Measurements from ENCODE around the gene PCNP. TPM values are rescaled to one million over a fixed set of nuclear protein-coding genes. Genes with fewer than 3 reads are reported as not detected.

The PCNP gene
- polyA plus RNA-seq, 1 donor (not counting 4 experiments of a cell fraction or from before 2014, with no cell fraction given): 97.8 TPM

DNA sequence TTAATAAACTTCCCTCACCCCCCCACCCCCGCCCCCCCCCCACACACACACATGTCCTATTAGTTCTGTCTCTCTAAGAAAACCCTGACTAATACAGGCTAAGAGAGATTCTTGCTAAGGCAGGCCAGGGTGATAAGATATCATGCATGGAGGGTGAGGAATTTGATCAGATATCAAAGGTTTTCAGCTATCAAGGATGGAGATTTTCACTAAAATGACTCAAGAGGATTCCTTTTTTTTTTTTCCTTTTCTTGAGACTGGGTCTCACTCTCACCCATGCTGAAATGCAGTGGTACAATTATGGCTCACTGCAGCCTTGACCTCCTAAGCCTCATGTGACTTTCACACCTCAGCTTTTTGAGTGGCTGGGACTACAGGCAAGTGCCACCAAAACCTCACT lies 46.1 kb upstream of the PCNP start:
- H3K9me1 ChIP-seq (ENCODE audit: control insufficient read depth, extremely low read depth, insufficient read depth, low read length): no peaks in the 10 kb centered on the region
- no peaks in the 10 kb centered on the region for H3K36me3 ChIP-seq (ENCODE audit: control insufficient read depth in 2 of 2, extremely low read depth in 1 of 2, insufficient read depth in 2 of 2, low read length in 2 of 2)
- no peak overlapping the region for H3K9ac ChIP-seq (ENCODE audit: control insufficient read depth, extremely low read depth, insufficient read depth, low read length)
- H4K20me1 ChIP-seq (ENCODE audit: control insufficient read depth, extremely low read depth, insufficient read depth, low read length): no peaks in the 10 kb centered on the region
- H3K79me2 ChIP-seq (ENCODE audit: control insufficient read depth, insufficient read depth, low read length): no peaks in the 10 kb centered on the region
- H3K27me3 ChIP-seq (ENCODE audit: control insufficient read depth, extremely low read depth, insufficient read depth, low read length): no peaks in the 10 kb centered on the region
- no peak for FAIRE-seq
- H3K4me1 ChIP-seq (ENCODE audit: control insufficient read depth, extremely low read depth, insufficient read depth, low read length): peaks cover 9% of the 10 kb centered on the region
- dilution Hi-C loops (cut with MboI; ENCODE audit: extremely low pct_ligation_motif_present, low sequenced_read_pairs): no loop called here
- DNase-seq (ENCODE audit: low read depth, low spot score): no peak
- H3K9me3 ChIP-seq (ENCODE audit: control insufficient read depth, low read depth, low read length): no peaks in the 10 kb centered on the region
- H3K4me3 ChIP-seq (ENCODE audit: control insufficient read depth in 2 of 3, extremely low read depth in 1 of 3, insufficient read depth in 2 of 3, low read depth in 1 of 3, low read length in 3 of 3): no peak overlapping the region
- no peak overlapping the region for H3K27ac ChIP-seq (ENCODE audit: control insufficient read depth, insufficient read depth, low read length)
- no peak overlapping the region for H2AFZ ChIP-seq (ENCODE audit: control insufficient read depth, low read length)
- TF ChIP-seq, protein P1, sequence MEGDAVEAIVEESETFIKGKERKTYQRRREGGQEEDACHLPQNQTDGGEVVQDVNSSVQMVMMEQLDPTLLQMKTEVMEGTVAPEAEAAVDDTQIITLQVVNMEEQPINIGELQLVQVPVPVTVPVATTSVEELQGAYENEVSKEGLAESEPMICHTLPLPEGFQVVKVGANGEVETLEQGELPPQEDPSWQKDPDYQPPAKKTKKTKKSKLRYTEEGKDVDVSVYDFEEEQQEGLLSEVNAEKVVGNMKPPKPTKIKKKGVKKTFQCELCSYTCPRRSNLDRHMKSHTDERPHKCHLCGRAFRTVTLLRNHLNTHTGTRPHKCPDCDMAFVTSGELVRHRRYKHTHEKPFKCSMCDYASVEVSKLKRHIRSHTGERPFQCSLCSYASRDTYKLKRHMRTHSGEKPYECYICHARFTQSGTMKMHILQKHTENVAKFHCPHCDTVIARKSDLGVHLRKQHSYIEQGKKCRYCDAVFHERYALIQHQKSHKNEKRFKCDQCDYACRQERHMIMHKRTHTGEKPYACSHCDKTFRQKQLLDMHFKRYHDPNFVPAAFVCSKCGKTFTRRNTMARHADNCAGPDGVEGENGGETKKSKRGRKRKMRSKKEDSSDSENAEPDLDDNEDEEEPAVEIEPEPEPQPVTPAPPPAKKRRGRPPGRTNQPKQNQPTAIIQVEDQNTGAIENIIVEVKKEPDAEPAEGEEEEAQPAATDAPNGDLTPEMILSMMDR (optimal IDR thresholded peaks at IDR 0.05 in 1 of 3, IDR thresholded peaks at IDR 0.05 in 1 of 3, conservative IDR thresholded peaks at IDR 0.05 in 1 of 3; ENCODE audit: extremely low read depth in 1 of 3, insufficient read depth in 2 of 3, low read length in 3 of 3): no peak
- no peak for TF ChIP-seq EZH2 (IDR thresholded peaks at IDR 0.05; ENCODE audit: low read length)
- H3K4me2 ChIP-seq (ENCODE audit: control insufficient read depth, extremely low read depth, insufficient read depth, low read depth, low read length): no peak overlapping the region

DNA sequence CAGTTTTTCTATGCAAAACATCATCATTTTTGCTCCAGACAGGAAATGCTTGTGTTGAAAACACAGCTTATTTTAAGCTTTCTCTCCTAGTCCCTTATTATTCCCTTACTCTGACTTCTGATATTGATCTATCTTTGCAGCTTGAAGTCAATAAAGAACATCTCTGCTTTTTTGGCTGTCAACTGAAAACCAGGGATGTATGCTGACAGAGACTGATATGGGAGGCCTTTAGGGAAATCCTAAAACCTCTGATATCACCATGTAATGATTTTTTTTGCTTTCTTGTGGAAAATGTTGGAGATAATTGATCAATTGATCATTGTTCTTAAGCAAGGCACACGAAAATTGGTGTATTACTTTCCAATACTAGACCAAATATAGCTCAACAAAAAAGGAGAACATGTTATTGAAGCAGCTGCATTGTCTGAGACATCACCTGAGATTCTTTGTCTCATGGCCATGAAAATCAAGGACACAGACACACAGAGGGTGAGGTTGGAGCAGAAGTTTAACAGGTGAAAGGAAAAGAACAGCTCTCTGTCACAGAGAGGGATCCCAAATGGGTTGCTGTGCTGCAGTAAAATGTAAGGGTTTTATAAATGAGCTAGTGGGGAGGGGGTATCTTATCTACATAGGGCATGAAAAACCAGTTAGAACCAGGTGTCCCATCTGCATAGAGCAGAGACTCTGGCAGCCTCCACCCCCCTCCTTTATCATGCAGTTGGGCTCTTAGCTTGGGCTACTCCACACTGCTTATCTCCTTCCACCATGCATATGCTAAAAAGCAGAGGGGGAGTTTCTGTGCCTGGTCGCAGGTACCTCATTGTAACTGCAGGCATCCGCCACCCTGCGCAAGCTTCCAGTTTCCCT lies 43.9 kb upstream of the PCNP start:
- no peak overlapping the region for H3K4me2 ChIP-seq (ENCODE audit: control insufficient read depth, extremely low read depth, insufficient read depth, low read depth, low read length)
- no peak overlapping the region for H3K4me3 ChIP-seq (ENCODE audit: control insufficient read depth in 2 of 3, extremely low read depth in 1 of 3, insufficient read depth in 2 of 3, low read depth in 1 of 3, low read length in 3 of 3)
- H3K79me2 ChIP-seq (ENCODE audit: control insufficient read depth, insufficient read depth, low read length): no peaks in the 10 kb centered on the region
- no peak overlapping the region for H3K9ac ChIP-seq (ENCODE audit: control insufficient read depth, extremely low read depth, insufficient read depth, low read length)
- no peaks in the 10 kb centered on the region for H4K20me1 ChIP-seq (ENCODE audit: control insufficient read depth, extremely low read depth, insufficient read depth, low read length)
- dilution Hi-C loops (cut with MboI; ENCODE audit: extremely low pct_ligation_motif_present, low sequenced_read_pairs): no loop called here
- no peaks in the 10 kb centered on the region for H3K9me1 ChIP-seq (ENCODE audit: control insufficient read depth, extremely low read depth, insufficient read depth, low read length)
- TF ChIP-seq, protein P1 (optimal IDR thresholded peaks at IDR 0.05 in 1 of 3, IDR thresholded peaks at IDR 0.05 in 1 of 3, conservative IDR thresholded peaks at IDR 0.05 in 1 of 3; ENCODE audit: extremely low read depth in 1 of 3, insufficient read depth in 2 of 3, low read length in 3 of 3): no peak
- TF ChIP-seq EZH2 (IDR thresholded peaks at IDR 0.05; ENCODE audit: low read length): no peak
- DNase-seq (ENCODE audit: low read depth, low spot score) (no peak), FAIRE-seq (peak; percentile 32)
- no peaks in the 10 kb centered on the region for H3K36me3 ChIP-seq (ENCODE audit: control insufficient read depth in 2 of 2, extremely low read depth in 1 of 2, insufficient read depth in 2 of 2, low read length in 2 of 2)
- no peaks in the 10 kb centered on the region for H3K27me3 ChIP-seq (ENCODE audit: control insufficient read depth, extremely low read depth, insufficient read depth, low read length)
- H3K27ac ChIP-seq (ENCODE audit: control insufficient read depth, insufficient read depth, low read length): no peak overlapping the region
- peaks cover 18% of the 10 kb centered on the region for H3K4me1 ChIP-seq (ENCODE audit: control insufficient read depth, extremely low read depth, insufficient read depth, low read length)
- no peaks in the 10 kb centered on the region for H3K9me3 ChIP-seq (ENCODE audit: control insufficient read depth, low read depth, low read length)
- no peak overlapping the region for H2AFZ ChIP-seq (ENCODE audit: control insufficient read depth, low read length)

All from keratinocyte (primary cell).